ENCODE results near the gene FZR1. TPM values are rescaled to one million over a fixed set of nuclear protein-coding genes. Genes with fewer than 3 reads are reported as not detected.

FZR1 gene
- total RNA-seq, 1 experiment from 2014 or later, result 57.0 TPM

DNA sequence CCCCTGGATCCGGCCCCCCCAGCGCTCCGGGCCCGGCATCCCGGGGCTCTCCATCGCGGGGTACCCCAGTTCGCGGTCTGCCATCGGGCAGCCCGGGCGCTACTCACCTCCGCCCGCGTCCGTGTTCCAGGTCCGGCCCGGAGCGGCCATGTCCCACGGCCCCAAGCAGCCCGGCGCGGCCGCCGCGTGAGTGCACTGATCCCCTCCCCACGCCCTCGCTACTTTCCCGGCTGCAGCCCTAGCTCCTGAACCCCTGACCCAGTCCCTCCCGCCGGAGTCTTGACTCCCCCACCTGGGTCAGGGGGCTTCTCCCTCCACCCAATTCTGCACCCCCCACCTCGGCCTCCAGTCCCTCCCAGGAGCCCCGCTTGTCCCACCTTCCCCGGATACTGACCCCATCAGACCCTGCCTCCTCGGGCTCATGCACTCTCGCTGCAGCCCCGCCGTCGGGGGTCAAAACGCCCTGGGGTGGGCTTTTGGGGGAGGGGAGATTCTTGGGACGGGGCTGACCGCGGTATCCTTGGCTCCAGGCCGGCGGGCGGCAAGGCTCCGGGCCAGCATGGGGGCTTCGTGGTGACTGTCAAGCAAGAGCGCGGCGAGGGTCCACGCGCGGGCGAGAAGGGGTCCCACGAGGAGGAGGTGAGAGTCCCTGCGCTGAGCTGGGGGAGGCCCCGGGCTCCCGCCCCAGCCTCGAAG lies 67.2 kb downstream of the FZR1 start:
- TSS peak; percentile 59 for BruUV-seq (replicated peaks)
- Histone ChIP-seq H3K4me3 (peak overlapping the region; percentile 85), H3K79me2 (ENCODE audit: low read depth) (peaks cover 6% of the 10 kb centered on the region), H2AFZ (peak overlapping the region; percentile 71), H3K27me3 (ENCODE audit: insufficient read depth, low read depth) (no peaks in the 10 kb centered on the region), H3K9me3 (ENCODE audit: insufficient read depth, low read depth) (no peaks in the 10 kb centered on the region), H3K4me2 (peak overlapping the region; percentile 79), H3F3A (ENCODE audit: insufficient read depth, low read depth) (no peaks in the 10 kb centered on the region; the same call in 1 of the 2 replicates), H3K27ac (peak overlapping the region; percentile 16; the same call in 1 of the 2 replicates), H3K9me2 (ENCODE audit: insufficient read depth) (no peaks in the 10 kb centered on the region), H4K20me1 (ENCODE audit: insufficient read depth) (peaks cover 10% of the 10 kb centered on the region), H3K4me1 (replicated peaks; ENCODE audit: insufficient read depth) (peaks cover 6% of the 10 kb centered on the region; the same call in 1 of the 2 replicates), H3K36me3 (ENCODE audit: low read depth) (no peaks in the 10 kb centered on the region)
- DNase-seq, result no peak
- intact Hi-C loops (cut with micrococcal nuclease; ENCODE audit: unreplicated experiment), result no loop called here
- TF ChIP-seq EZH2 (IDR thresholded peaks at IDR 0.05; ENCODE audit: low read depth), result no peak
- TF ChIP-seq, protein P1, sequence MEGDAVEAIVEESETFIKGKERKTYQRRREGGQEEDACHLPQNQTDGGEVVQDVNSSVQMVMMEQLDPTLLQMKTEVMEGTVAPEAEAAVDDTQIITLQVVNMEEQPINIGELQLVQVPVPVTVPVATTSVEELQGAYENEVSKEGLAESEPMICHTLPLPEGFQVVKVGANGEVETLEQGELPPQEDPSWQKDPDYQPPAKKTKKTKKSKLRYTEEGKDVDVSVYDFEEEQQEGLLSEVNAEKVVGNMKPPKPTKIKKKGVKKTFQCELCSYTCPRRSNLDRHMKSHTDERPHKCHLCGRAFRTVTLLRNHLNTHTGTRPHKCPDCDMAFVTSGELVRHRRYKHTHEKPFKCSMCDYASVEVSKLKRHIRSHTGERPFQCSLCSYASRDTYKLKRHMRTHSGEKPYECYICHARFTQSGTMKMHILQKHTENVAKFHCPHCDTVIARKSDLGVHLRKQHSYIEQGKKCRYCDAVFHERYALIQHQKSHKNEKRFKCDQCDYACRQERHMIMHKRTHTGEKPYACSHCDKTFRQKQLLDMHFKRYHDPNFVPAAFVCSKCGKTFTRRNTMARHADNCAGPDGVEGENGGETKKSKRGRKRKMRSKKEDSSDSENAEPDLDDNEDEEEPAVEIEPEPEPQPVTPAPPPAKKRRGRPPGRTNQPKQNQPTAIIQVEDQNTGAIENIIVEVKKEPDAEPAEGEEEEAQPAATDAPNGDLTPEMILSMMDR (conservative IDR thresholded peaks at IDR 0.05), result no peak
- CTCF ChIA-PET, result interaction anchor here (0.5 kb wide), 1 partner anchor 415 kb away, joined by 7 read pairs; no protein-coding TSS in a partner anchor
- POLR2A ChIA-PET (ENCODE audit: unreplicated experiment), result interaction anchor here (0.5 to 0.6 kb wide), 2 partner anchors 15 to 17 kb away, joined by 3 to 9 read pairs; no protein-coding TSS in a partner anchor

DNA sequence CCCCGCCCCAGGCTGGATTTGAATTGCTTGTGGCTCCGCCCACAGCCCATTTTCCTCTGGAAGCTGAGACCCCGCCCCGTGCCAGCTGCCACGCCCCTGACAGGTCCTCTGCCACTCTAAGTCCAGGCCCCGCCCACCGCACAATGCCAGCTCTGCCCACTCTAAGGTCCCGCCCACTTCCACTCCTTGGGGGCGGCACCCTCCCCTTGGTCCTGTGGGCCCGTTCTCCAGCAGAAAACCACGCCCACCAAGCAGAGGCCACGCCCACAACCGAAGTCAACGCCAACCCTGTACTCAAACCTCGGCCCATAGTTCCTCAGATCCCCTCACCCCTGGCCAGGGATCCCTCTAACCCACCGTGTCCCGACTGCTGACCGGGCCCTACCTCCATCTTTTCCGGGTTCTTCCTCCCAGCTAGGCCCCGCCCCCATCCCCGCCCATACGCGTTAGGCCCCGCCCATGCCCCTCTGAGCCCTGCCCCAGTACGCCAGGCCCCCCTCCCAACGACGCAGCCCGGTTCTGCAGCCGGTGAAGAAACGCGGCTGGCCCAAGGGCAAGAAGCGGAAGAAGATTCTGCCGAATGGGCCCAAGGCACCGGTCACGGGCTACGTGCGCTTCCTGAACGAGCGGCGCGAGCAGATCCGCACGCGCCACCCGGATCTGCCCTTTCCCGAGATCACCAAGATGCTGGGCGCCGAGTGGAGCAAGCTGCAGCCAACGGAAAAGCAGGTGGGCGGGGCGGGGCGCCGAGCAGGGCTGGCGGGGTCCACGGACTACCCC lies 67.9 kb downstream of the FZR1 start:
- BruUV-seq (replicated peaks), result no TSS peak
- Histone ChIP-seq H3K9me2 (ENCODE audit: insufficient read depth) (no peaks in the 10 kb centered on the region), H3K79me2 (ENCODE audit: low read depth) (peaks cover 6% of the 10 kb centered on the region), H3K9me3 (ENCODE audit: insufficient read depth, low read depth) (no peaks in the 10 kb centered on the region), H3K4me3 (peak overlapping the region; percentile 85; the same call in 1 of the 2 replicates), H3K4me1 (replicated peaks; ENCODE audit: insufficient read depth) (peaks cover 6% of the 10 kb centered on the region; the same call in 1 of the 2 replicates), H3K27ac (no peak overlapping the region), H3F3A (ENCODE audit: insufficient read depth, low read depth) (no peaks in the 10 kb centered on the region; the same call in 1 of the 2 replicates), H3K36me3 (ENCODE audit: low read depth) (no peaks in the 10 kb centered on the region), H3K27me3 (ENCODE audit: insufficient read depth, low read depth) (no peaks in the 10 kb centered on the region), H2AFZ (no peak overlapping the region), H4K20me1 (ENCODE audit: insufficient read depth) (peaks cover 10% of the 10 kb centered on the region), H3K4me2 (peak overlapping the region; percentile 79)
- TF ChIP-seq EZH2 (IDR thresholded peaks at IDR 0.05; ENCODE audit: low read depth), result no peak
- TF ChIP-seq, protein P1 (conservative IDR thresholded peaks at IDR 0.05), result no peak
- ChIA-PET CTCF (interaction anchor here (0.5 kb wide), 1 partner anchor 414 kb away, joined by 7 read pairs; no protein-coding TSS in a partner anchor), POLR2A (ENCODE audit: unreplicated experiment) (interaction anchor here (0.5 to 0.6 kb wide), 2 partner anchors 16 to 17 kb away, joined by 3 to 9 read pairs; no protein-coding TSS in a partner anchor)
- intact Hi-C loops (cut with micrococcal nuclease; ENCODE audit: unreplicated experiment), result no loop called here
- DNase-seq, result peak; percentile 83 to 91

DNA sequence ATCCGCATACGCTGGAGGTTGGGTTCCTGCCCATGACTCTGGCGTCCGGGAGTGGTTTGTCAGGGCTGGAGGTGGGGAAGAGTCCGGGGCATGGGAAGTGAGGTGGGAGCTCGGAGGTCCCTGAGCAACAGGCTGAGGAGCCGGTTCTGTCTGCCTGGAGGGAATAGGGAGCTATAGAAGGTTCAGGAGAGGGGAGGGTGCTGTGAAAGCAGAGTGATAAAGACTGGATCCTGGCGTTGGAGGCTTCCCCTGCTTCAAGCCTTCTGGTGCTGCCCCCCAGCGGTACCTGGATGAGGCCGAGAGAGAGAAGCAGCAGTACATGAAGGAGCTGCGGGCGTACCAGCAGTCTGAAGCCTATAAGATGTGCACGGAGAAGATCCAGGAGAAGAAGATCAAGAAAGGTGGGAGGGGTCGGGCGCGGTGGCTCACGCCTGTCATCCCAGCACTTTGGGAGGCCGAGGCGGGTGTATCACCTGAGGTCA lies 69.2 kb downstream of the FZR1 start:
- no peak for TF ChIP-seq EZH2 (IDR thresholded peaks at IDR 0.05; ENCODE audit: low read depth)
- TF ChIP-seq, protein P1 (conservative IDR thresholded peaks at IDR 0.05), result 0 out of 2 replicates have a peak, but pooled peaks have one; percentile 29
- no peaks in the 10 kb centered on the region for H3K27me3 ChIP-seq (ENCODE audit: insufficient read depth, low read depth)
- no TSS peak for BruUV-seq (replicated peaks)
- H3K36me3 ChIP-seq (ENCODE audit: low read depth), result no peaks in the 10 kb centered on the region
- H3K79me2 ChIP-seq (ENCODE audit: low read depth), result peaks cover 6% of the 10 kb centered on the region
- no peak for DNase-seq
- no peak overlapping the region for H3K4me3 ChIP-seq
- H2AFZ ChIP-seq, result no peak overlapping the region
- no peak overlapping the region for H3K4me2 ChIP-seq
- POLR2A ChIA-PET (ENCODE audit: unreplicated experiment), result no interaction called here
- H3F3A ChIP-seq (ENCODE audit: insufficient read depth, low read depth), result peaks cover 8% of the 10 kb centered on the region; the same call in 1 of the 2 replicates
- H3K9me2 ChIP-seq (ENCODE audit: insufficient read depth), result no peaks in the 10 kb centered on the region
- CTCF ChIA-PET, result interaction anchor here (0.8 kb wide), 1 partner anchor 121 kb away, joined by 3 read pairs; no protein-coding TSS in a partner anchor
- intact Hi-C loops (cut with micrococcal nuclease; ENCODE audit: unreplicated experiment), result no loop called here
- peaks cover 6% of the 10 kb centered on the region; the same call in 1 of the 2 replicates for H3K4me1 ChIP-seq (replicated peaks; ENCODE audit: insufficient read depth)
- no peaks in the 10 kb centered on the region for H3K9me3 ChIP-seq (ENCODE audit: insufficient read depth, low read depth)
- H4K20me1 ChIP-seq (ENCODE audit: insufficient read depth), result peaks cover 10% of the 10 kb centered on the region
- H3K27ac ChIP-seq, result no peak overlapping the region
